Esophagus squamous epithelium (tissue), 4 donors: ENCODE measurements around the gene SF3B3.

Experiments
- CTCF ChIP-seq, 6 experiments: fragments of 450-650 bp in 4 of 6; fragments of 200-600 bp in 2 of 6; sonication (generic) in 2 of 6; IDR thresholded peaks; one replicate each; pipeline ENCODE4 v1.5.1; 2016 to 2019; ENCODE audit warnings: antibody characterized with exemption in 6 of 6, mild to moderate bottlenecking in 4 of 6, moderate library complexity in 4 of 6
- POLR2A ChIP-seq, 4 donors: fragments of 450-650 bp; IDR thresholded peaks; one replicate each; pipeline ENCODE4 v1.6.1; 2017; ENCODE audit warnings: antibody characterized with exemption in 4 of 4, mild to moderate bottlenecking in 4 of 4, moderate library complexity in 3 of 4

- TF ChIP-seq POLR2A (IDR thresholded peaks at IDR 0.05) (no peak), CTCF (IDR thresholded peaks at IDR 0.05) (no peak)
Observed at GRCh38 chr16:70612931-70613330, 89.3 kb downstream of the SF3B3 start.
